Cardiac fibroblast (primary cell): ENCODE measurements around the gene SFXN2.

Experiments
- DNase-seq, 2 donors: peaks; one replicate each; pipeline versions ENCODE4 v3.0.0 to v3.0.0-alpha.2; 2010; ENCODE audit warnings: low read depth in 2 of 2
- H3K4me3 ChIP-seq, 2 donors: replicated peaks in 1 of 2; 1 replicate in 1 of 2; 2 replicates in 1 of 2; pipeline ENCODE4 v1.5.1; 2011; ENCODE audit warnings: low read depth in 2 of 2, low read length in 2 of 2, mild to moderate bottlenecking in 2 of 2, moderate library complexity in 1 of 2
- CTCF ChIP-seq: IDR thresholded peaks from one replicate; pipeline ENCODE4 v1.5.1; 2011; ENCODE audit warnings: low read depth, mild to moderate bottlenecking, low read length, inconsistent platforms

The SFXN2 gene

GRCh38 chr10:102770792-102771191 is 56.4 kb downstream of the SFXN2 start:
- TF ChIP-seq CTCF, result no peak
- H3K4me3 ChIP-seq, result no peak overlapping the region
- peak in 1 of 2 donors; percentile 49 for DNase-seq

- no peak overlapping the region for H3K4me3 ChIP-seq
- TF ChIP-seq CTCF, result no peak
- peak in 1 of 2 donors; percentile 60 for DNase-seq
Measured at GRCh38 chr10:102773320-102773719, 58.9 kb downstream of the SFXN2 start.

GRCh38 chr10:102773986-102774385 is 59.5 kb downstream of the SFXN2 start:
- peak; percentile 52 to 62 for DNase-seq
- TF ChIP-seq CTCF, result no peak
- H3K4me3 ChIP-seq, result no peak overlapping the region

GRCh38 chr10:102775201-102775934 is 60.9 kb downstream of the SFXN2 start:
- H3K4me3 ChIP-seq, result peak overlapping the region; percentile 53 to 78
- DNase-seq, result peak; percentile 67 to 75
- no peak for TF ChIP-seq CTCF

GRCh38 chr10:102775935-102776669 is 61.7 kb downstream of the SFXN2 start:
- peak overlapping the region; percentile 53 to 78 for H3K4me3 ChIP-seq
- peak; percentile 95 for DNase-seq

More at GRCh38 chr10:102775935-102776669, 61.7 kb downstream of the SFXN2 start:
- no peak for TF ChIP-seq CTCF
